H1 (cell line): ENCODE results near the gene B9D2. TPM values are rescaled to one million over a fixed set of nuclear protein-coding genes. Genes with fewer than 3 reads are reported as not detected.
"Not testable (repeated sequence)": the region's sequence is repeated elsewhere in the genome, so short reads cannot be mapped to it uniquely, and the experiment has no call there.

Source experiments
- CTCF ChIA-PET: fragments of 300-600 bp; sonication (Branson Sonifier 250); formaldehyde crosslinking; loops from one replicate; lab custom pipeline; 2021; ENCODE audit not compliant: partially characterized antibody; lab: Charles Lee
- POLR2A ChIA-PET: fragments of 300-600 bp; sonication (Branson Sonifier 250); formaldehyde crosslinking; loops from one replicate; lab custom pipeline; 2021; ENCODE audit warnings: inconsistent platforms; ENCODE audit not compliant: partially characterized antibody; lab: Charles Lee
- DNase-seq, 2 experiments: peaks; one replicate each; pipeline versions ENCODE4 v3.0.0 to v3.0.0-alpha.2; 2010 to 2022; ENCODE audit warnings: low spot score in 2 of 2, low read depth in 1 of 2, mixed read lengths in 1 of 2
- FAIRE-seq: peaks from 2 replicates; lab custom pipeline; 2011; peaks lifted over from hg19 to GRCh38; lab: Jason Lieb, UNC
- H2AFZ ChIP-seq: 2 replicates; pipeline ENCODE4 v1.8.1; 2012; ENCODE audit warnings: low read length, inconsistent platforms
- H2AK5ac ChIP-seq: 2 replicates; pipeline ENCODE4 v1.6.1; 2013; ENCODE audit warnings: low read depth, low read length
- H2BK120ac ChIP-seq: replicated peaks from 2 replicates; pipeline ENCODE3; 2013; ENCODE audit warnings: low read depth, low read length, inconsistent platforms
- H2BK12ac ChIP-seq: 2 replicates; pipeline ENCODE4 v1.6.1; 2013; ENCODE audit warnings: low read depth, low read length
- H2BK15ac ChIP-seq: 2 replicates; pipeline ENCODE4 v1.6.1; 2013; ENCODE audit warnings: low read length
- H2BK20ac ChIP-seq: 2 replicates; pipeline ENCODE4 v1.6.1; 2013; ENCODE audit warnings: low read length
- H2BK5ac ChIP-seq: 2 replicates; pipeline ENCODE4 v1.6.1; 2013; ENCODE audit warnings: low read depth, low read length
- H3K14ac ChIP-seq: 2 replicates; pipeline ENCODE4 v1.6.1; 2013; ENCODE audit warnings: inconsistent platforms; ENCODE audit not compliant: insufficient read length
- H3K18ac ChIP-seq: 2 replicates; pipeline ENCODE4 v1.6.1; 2013; ENCODE audit warnings: low read length; ENCODE audit errors: extremely low read depth
- H3K23ac ChIP-seq: 2 replicates; pipeline ENCODE4 v1.6.1; 2013; ENCODE audit warnings: inconsistent platforms; ENCODE audit not compliant: insufficient read length
- H3K23me2 ChIP-seq: 2 replicates; pipeline ENCODE4 v1.6.1; 2013; ENCODE audit warnings: low read depth, low read length
- H3K27ac ChIP-seq: 2 replicates; pipeline ENCODE4 v1.6.1; 2011; ENCODE audit warnings: low read depth, low read length, inconsistent platforms
- H3K27me3 ChIP-seq, 4 experiments: replicated peaks in 1 of 4; 1 replicate in 1 of 4; 2 replicates in 3 of 4; pipeline versions ENCODE4 v1.6.1 to v1.8.1; 2011 to 2013; ENCODE audit warnings: low read length in 3 of 4, mild to moderate bottlenecking in 3 of 4, inconsistent platforms in 2 of 4, mixed read lengths in 2 of 4, moderate library complexity in 1 of 4; ENCODE audit not compliant: control insufficient read depth in 3 of 4, insufficient read depth in 3 of 4; ENCODE audit errors: extremely low read depth in 1 of 4
- H3K36me3 ChIP-seq, 4 experiments: 2 replicates each; pipeline versions ENCODE4 v1.6.1 to v1.8.1; 2011 to 2013; ENCODE audit warnings: mild to moderate bottlenecking in 4 of 4, low read length in 3 of 4, moderate library complexity in 2 of 4, control low read depth in 1 of 4, inconsistent platforms in 1 of 4; ENCODE audit not compliant: insufficient read depth in 4 of 4, control insufficient read depth in 2 of 4
- H3K4ac ChIP-seq: replicated peaks from 2 replicates; pipeline ENCODE3; 2013; ENCODE audit warnings: low read length, low read depth, mixed read lengths, inconsistent platforms; ENCODE audit not compliant: insufficient read length
- H3K4me1 ChIP-seq, 4 experiments: replicated peaks in 1 of 4; 1 replicate in 1 of 4; 2 replicates in 3 of 4; pipeline versions ENCODE4 v1.6.1 to v1.8.1; 2011 to 2013; ENCODE audit warnings: low read length in 3 of 4, inconsistent platforms in 2 of 4, mixed read lengths in 1 of 4; ENCODE audit not compliant: insufficient read depth in 4 of 4, control insufficient read depth in 3 of 4
- H3K4me2 ChIP-seq, 2 experiments: 2 replicates each; pipeline versions ENCODE4 v1.6.1 to v1.8.1; 2011 to 2013; ENCODE audit warnings: low read depth in 2 of 2, low read length in 2 of 2, control low read depth in 1 of 2, inconsistent platforms in 1 of 2, mild to moderate bottlenecking in 1 of 2; ENCODE audit not compliant: insufficient read depth in 1 of 2
- H3K4me3 ChIP-seq, 4 experiments: fragments of 200-600, 300-600 bp in 1 of 4; sonication (generic), shearing (Covaris generic), sonication (Bioruptor Twin) in 1 of 4; 2 replicates each; pipeline versions ENCODE4 v1.5.1 to v1.8.1; 2011 to 2016; ENCODE audit warnings: low read length in 4 of 4, low read depth in 3 of 4, control low read depth in 2 of 4, inconsistent platforms in 2 of 4, mild to moderate bottlenecking in 2 of 4, mixed read lengths in 1 of 4, moderate library complexity in 1 of 4; ENCODE audit not compliant: insufficient read depth in 2 of 4; ENCODE audit errors: extremely low read depth in 1 of 4
- H3K56ac ChIP-seq: replicated peaks from 2 replicates; pipeline ENCODE3; 2013; ENCODE audit warnings: low read depth, mild to moderate bottlenecking, mixed read lengths, low read length, inconsistent platforms; ENCODE audit not compliant: insufficient read length
- H3K79me1 ChIP-seq: 2 replicates; pipeline ENCODE4 v1.6.1; 2013; ENCODE audit warnings: low read depth, low read length, control low read depth
- H3K79me2 ChIP-seq, 2 experiments: 2 replicates each; pipeline versions ENCODE4 v1.6.1 to v1.8.1; 2012 to 2013; ENCODE audit warnings: low read length in 2 of 2, mild to moderate bottlenecking in 2 of 2, inconsistent platforms in 1 of 2; ENCODE audit not compliant: insufficient read depth in 2 of 2, control insufficient read depth in 1 of 2
- H3K9ac ChIP-seq, 4 experiments: replicated peaks in 1 of 4; 1 replicate in 1 of 4; 2 replicates in 3 of 4; pipeline versions ENCODE4 v1.6.1 to v1.8.1; 2011 to 2013; ENCODE audit warnings: low read depth in 3 of 4, low read length in 3 of 4, control low read depth in 2 of 4, mild to moderate bottlenecking in 2 of 4, moderate library complexity in 2 of 4, inconsistent platforms in 1 of 4; ENCODE audit errors: extremely low read depth in 1 of 4
- H3K9me3 ChIP-seq, 2 experiments: 2 replicates each; pipeline versions ENCODE4 v1.6.1 to v1.8.1; 2012 to 2013; ENCODE audit warnings: mild to moderate bottlenecking in 2 of 2, moderate library complexity in 2 of 2, control low read depth in 1 of 2, inconsistent platforms in 1 of 2, low read depth in 1 of 2, low read length in 1 of 2, mixed read lengths in 1 of 2; ENCODE audit not compliant: insufficient read depth in 2 of 2
- H4K20me1 ChIP-seq, 2 experiments: replicated peaks in 1 of 2; 2 replicates each; pipeline versions ENCODE3 to v1.8.1; 2011 to 2013; ENCODE audit warnings: inconsistent platforms in 2 of 2, low read length in 2 of 2, mild to moderate bottlenecking in 1 of 2; ENCODE audit not compliant: insufficient read depth in 2 of 2, control insufficient read depth in 1 of 2
- H4K5ac ChIP-seq: 2 replicates; pipeline ENCODE4 v1.6.1; 2013; ENCODE audit warnings: low read length, low read depth, mixed read lengths, inconsistent platforms; ENCODE audit not compliant: insufficient read length
- H4K8ac ChIP-seq: 2 replicates; pipeline ENCODE4 v1.8.0; 2013; ENCODE audit warnings: mild to moderate bottlenecking, moderate library complexity, low read length, inconsistent platforms; ENCODE audit not compliant: insufficient read depth; ENCODE audit errors: extremely low read depth
- H4K91ac ChIP-seq: replicated peaks from 2 replicates; pipeline ENCODE3; 2013; ENCODE audit warnings: low read length, mixed read lengths, inconsistent platforms; ENCODE audit not compliant: insufficient read length
- WGBS, 2 experiments: shearing (Covaris generic) in 1 of 2; methylation state at CpG; one replicate each; pipeline versions ENCODE4 v1.1.6 to v1.1.7; 2013 to 2015; ENCODE audit warnings: low lambda C conversion rate in 2 of 2, mixed read lengths in 2 of 2, inconsistent platforms in 1 of 2, low coverage in 1 of 2, missing lambda C conversion rate in 1 of 2; ENCODE audit not compliant: insufficient replicate concordance in 2 of 2, insufficient coverage in 1 of 2, insufficient read length in 1 of 2; ENCODE audit errors: extremely low coverage in 1 of 2, missing lambda C conversion rate in 1 of 2; 5-methylcytosine and 5-hydroxymethylcytosine counted together
- polyA plus RNA-seq, 7 experiments: library from polyadenylated mRNA; depleted of rRNA in 3 of 7; stranded (reverse) in 5 of 7; unstranded in 2 of 7; fragments of >200 nt in 5 of 7; fragments of 200-250 nt in 2 of 7; gene quantifications; 1 replicate in 5 of 7; 2 replicates in 1 of 7; 4 replicates in 1 of 7; pipeline versions ENCODE4 v1.2.1 to v1.2.3, GENCODE V29; 2011 to 2013; ENCODE audit warnings: missing spikeins in 2 of 7, mixed read lengths in 2 of 7
- total RNA-seq: library from RNA; stranded (reverse); fragmentation: NEBNext Ultra II Directional; extraction: Animal tissue kit (Norgen Biotek cat#: 25700); gene quantifications from 2 replicates; pipeline ENCODE4 v1.2.1, GENCODE V29; 2021

Gene B9D2
- total and polyA plus RNA-seq, 2 of the 8 experiments (the other 6 are each of a cell fraction or from before 2014, with no cell fraction given) = 4.9 to 6.3 TPM

- not testable (repeated sequence) for H3K14ac ChIP-seq, H3K9me3 ChIP-seq, H3K4ac ChIP-seq, H3K36me3 ChIP-seq, H3K9ac ChIP-seq, H2BK5ac ChIP-seq, DNase-seq, H4K8ac ChIP-seq, H4K91ac ChIP-seq, H3K79me1 ChIP-seq, H3K79me2 ChIP-seq, H3K18ac ChIP-seq, H2BK12ac ChIP-seq, H3K56ac ChIP-seq, H3K4me2 ChIP-seq, H3K23ac ChIP-seq, H2BK20ac ChIP-seq, H3K4me3 ChIP-seq, H2BK15ac ChIP-seq, H3K27ac ChIP-seq, H4K5ac ChIP-seq, H3K4me1 ChIP-seq, FAIRE-seq, H2BK120ac ChIP-seq, H2AK5ac ChIP-seq, H4K20me1 ChIP-seq, H2AFZ ChIP-seq
- POLR2A ChIA-PET = interaction anchor here (1.1 kb wide), 1 partner anchor 25 kb away, joined by 3 read pairs; no protein-coding TSS in a partner anchor
- Histone ChIP-seq H3K27me3 (peaks cover 6 to 20% (median 17%) of the 10 kb centered on the region in 4 experiments), H3K23me2 (peaks cover 12% of the 10 kb centered on the region)
- WGBS, 2 experiments = 87% methylated on average over 9 of the region's 9 CpGs; no CpG with 5 or more reads in 1 of the 2 experiments
- CTCF ChIA-PET = interaction anchor here (1.5 to 1.9 kb wide), 2 partner anchors 25 to 448 kb away, joined by 4 to 6 read pairs; no protein-coding TSS in a partner anchor
These were observed 17.0 kb downstream of the B9D2 start for GRCh38 chr19:41346916-41347315.
